Activated T-cell treated with anti-CD3 and anti-CD28 coated beads for 1 hour (primary cell): ENCODE measurements around the gene CAMKMT.

ENCODE experiments used
- DNase-seq: peaks from one replicate; pipeline ENCODE4 v3.0.0-alpha.2; 2020; ENCODE audit warnings: low read depth

The CAMKMT gene

GRCh38 chr2:44689516-44689915 is 327.8 kb downstream of the CAMKMT start:
- DNase-seq = no peak

DNA sequence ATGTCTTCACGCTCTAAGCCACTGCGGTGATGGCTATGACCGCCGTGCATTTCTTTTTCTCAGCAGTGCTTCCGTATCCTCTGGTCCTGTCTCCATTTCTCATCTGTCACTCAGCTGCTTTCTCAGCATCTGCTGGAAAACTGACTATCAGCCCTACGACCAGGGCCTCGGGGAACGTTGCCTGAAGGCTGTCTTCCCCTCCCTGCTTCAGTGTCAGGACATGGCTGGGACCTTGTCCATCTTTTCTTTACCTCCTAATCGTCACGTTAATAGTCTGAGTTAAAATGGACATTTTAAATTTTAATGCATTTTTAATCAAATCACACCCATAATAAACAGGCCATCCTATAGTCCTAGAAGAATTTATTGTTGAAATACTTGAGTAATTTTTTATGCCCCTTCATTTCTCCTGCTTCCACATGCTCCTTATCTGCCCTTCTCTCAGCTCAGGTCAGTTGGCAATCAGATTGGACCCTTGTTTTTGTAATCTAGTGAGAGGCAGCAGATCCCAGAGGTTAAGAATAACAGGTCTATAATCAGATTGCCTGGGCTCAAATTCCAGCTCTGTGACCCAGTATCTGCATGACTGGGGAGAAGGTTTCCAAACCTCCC is 329.5 kb downstream of the CAMKMT start:
- no peak for DNase-seq

GRCh38 chr2:44692821-44693220 is 331.1 kb downstream of the CAMKMT start:
- no peak for DNase-seq

DNA sequence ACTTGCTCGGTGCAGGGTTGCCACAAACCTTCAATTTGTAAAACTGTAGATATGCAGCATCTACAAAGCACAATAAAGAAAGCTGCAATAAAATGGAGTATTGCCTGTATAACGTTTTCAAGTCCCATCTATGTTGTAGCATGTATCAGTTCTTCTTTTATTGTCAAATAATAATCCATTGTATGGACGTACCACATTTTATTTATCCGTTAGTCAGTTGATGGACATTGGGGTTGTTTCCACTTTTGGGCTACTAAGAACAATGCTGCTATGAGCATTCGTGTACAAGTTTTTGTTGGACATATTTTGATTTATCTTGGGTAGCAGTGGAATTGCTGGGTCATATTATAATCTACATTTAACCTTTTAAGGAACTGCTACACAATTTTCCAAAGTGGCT is 339.1 kb downstream of the CAMKMT start:
- no peak for DNase-seq

DNA sequence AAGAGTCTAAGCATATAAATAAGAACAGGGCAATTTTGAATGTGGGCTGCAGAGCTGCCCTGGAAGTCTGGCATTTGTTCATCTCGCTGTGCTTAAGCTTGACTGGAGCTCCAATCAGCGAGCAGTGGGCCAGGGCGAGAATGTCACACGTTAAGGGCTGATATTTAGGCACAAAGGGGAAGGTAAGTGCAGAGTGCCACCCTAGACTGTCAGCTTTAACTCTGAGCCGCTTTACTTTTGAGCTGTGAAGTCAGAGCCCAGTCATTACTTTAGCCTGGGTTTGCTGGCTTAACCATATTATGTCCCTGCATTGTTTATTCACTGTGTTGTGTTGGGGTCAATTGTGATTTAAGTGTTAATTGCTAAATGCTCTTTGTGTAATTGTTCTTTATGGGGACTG is 343.6 kb downstream of the CAMKMT start:
- DNase-seq = no peak

GRCh38 chr2:44705876-44706480 is 344.2 kb downstream of the CAMKMT start:
- no peak for DNase-seq

DNA sequence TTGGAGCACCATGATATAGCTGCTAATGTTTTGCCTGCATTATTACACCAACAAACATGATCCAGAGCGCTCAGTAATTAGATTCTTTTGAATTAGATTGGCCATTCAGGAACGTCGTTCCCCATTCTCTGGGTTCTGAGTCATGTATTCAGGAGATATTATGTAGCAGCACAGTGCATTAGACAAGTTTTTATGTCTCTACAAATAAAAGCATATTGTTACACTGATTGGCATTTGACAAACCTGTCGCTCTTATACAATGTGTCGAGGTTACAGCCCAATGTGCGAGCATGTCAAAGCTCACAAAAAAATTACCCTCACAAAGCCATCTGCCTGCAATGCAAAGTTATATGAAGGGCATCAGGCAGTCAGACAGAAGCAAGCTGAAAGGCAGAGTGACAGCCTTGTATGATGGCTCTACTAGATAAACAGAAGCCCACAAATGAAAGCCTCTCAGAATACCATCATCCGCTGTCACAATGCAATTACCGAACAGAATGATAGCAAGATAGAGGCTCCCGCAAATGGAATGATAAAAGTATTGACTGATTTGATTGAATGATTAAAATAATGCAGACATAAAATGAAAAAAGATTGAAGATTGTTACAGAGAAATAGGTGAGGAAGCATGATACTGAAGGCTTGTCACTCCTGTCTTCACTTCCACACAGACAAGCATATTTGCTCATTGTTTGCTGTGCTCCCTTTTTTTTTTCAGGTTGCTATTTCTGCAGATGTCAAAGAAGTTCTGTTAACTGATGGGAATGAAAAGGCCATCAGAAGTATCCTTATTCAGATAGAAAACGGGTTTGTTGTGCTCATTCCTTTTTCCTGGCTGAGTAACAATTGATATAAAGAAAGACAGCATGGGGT is 345.2 kb downstream of the CAMKMT start:
- no peak for DNase-seq

GRCh38 chr2:44707945-44708660 is 346.4 kb downstream of the CAMKMT start:
- no peak for DNase-seq

DNA sequence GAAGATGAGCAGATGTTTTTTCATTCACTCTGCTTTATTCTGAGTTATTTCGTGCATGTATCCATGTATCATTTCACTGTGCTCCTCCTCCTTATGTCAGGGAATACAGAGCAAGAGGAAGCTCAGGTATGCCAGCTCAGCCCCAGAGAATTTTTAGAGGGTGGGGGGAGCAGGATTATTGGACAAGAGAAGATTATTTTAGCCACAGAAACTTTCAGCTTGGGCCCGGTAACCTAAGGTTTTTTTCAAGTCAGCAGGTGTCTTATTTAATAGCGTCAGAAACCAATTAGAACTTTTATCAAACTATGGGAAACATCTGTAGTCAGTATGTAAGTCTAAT is 346.9 kb downstream of the CAMKMT start:
- no peak for DNase-seq

DNA sequence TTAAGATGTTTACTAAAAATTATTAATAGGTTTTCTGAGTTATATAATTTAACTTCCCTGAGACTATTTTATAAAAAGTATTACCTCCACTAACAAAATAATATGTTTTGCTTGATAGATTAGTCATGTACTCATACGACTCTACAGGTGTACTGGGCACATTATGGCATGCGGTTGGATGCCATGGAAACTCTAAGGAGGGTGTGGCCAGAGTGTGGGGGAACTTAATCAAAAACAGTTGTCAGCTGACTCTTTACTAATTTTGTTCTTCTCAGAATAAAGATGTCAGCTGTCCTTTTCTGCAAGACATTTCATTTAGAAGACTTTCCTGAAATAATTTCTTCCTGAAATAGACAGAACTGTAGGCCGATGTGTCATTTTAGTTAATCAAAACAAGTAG is 351.4 kb downstream of the CAMKMT start:
- no peak for DNase-seq

DNA sequence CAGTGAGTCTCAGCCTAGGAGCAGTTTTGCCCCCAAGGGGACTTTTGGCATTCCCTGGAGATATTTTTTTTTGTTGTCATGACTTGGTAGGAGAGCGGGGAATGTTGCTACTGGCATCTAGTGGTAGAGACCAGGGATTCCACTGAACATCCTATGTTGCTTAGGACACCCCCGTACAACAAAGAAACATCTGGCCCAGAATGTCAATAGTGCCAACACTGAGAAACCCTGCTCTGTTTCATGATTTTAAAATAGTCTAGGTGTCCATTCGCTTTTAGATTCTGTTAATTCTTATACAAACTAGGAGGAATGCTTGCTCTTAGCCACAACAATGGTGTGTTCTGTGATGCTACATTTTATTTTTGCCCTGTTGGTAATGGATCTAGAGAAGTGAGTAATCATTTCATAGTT is 353.9 kb downstream of the CAMKMT start:
- DNase-seq = no peak

DNA sequence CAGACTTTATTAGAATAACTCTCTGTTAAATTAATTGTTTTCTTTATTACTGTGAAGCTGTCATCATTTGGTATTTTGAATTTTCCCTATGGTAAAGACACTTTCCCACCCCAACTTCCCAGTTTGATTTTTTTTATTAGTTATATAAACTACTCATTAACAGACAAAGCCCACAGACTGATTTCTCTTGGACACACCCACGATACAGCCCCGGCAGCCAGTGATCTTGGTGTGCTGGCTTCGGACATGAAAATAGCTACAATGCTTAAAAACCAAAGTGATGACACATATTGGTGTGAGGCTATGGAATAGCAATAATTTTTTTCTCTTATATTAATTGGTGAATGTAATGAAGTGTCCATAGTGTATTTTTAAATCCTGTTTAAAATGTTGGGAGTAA is 354.4 kb downstream of the CAMKMT start:
- DNase-seq = no peak

GRCh38 chr2:44718431-44718830 is 356.7 kb downstream of the CAMKMT start:
- no peak for DNase-seq

DNA sequence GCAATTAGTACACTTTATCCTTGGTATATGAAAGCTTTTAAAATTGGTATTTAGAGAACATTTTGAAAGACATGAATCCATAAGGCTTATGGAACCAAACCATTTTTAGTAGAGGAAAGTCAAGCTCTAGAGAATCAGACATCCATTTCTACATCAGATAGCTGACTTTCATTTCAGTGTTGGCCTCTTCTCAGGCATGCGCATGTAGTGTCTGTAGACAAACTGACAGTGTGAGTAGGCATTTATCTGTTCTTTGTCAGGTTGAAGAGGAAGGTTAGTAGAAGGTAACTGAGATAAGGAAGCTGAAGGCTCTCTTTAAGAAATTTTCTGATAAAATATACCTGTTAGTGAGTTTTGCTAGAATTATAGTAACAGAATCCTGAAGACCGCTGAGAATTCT is 357.8 kb downstream of the CAMKMT start:
- DNase-seq = no peak

DNA sequence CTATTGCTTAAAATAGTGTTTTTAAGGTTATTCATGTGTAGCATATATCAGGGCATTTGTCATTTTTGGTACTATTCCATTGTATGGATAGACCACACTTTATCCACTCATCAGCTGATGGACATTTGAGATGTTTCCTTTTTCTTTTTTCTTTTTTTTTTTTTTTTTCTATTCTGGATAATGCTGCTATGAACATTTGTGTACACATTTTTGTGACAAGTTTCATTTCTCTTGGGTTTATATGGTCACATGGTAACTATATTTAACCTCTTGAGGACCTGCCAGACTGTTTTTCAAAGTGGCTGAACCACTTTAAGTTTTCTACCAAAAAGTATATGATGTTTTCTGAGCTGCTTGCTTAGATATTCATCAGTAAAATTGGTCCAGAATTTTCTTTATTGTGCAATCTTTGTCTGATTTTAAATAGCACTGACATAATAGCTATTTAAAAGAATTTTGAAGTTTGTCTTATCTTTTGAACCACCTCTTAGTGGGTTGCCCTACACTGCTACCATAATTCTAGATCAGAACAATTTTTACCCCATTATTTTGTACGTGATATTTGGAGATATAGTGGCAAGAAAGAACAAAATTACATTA is 360.4 kb downstream of the CAMKMT start:
- DNase-seq = no peak

DNA sequence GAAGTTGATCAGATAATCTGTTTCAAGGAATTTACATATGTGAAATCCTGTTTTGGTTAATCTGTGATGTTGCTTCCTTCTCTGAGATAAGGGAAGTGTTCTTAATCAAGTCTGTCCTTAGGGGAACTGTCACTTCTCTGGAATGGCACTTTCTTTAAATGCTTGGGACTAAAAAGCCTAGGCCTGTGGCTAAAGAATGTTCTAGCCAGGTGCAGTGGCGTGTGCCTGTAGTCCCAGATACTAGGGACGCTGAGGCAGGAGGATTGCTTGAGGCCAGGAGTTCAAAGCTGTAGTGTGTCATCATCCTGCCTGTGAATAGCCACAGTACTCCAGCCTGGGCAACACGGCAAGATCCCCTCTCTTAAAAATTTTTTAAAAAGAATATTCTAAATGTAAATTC is 362.2 kb downstream of the CAMKMT start:
- no peak for DNase-seq

DNA sequence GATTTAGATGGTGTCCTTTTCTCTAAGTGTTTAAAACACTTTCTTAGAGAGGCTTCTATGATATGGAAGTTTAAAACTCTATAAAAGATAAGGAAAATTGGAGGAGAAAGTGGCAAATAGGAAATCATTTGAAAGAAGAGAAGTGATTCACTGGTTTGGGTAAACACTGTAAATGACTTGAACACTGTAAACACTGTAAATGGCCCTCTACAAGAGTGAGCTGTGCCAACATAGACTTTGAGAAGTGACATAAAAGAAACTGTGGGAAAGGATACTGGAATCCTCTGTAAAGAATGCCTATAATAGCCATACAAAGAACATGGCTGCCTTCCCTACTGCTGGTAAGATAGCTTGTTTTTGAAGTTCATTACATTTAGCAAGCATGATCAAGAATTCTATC is 368.8 kb downstream of the CAMKMT start:
- no peak for DNase-seq

- no peak for DNase-seq
Measured at GRCh38 chr2:44731505-44731904, 369.8 kb downstream of the CAMKMT start.

- no peak for DNase-seq
Measured at GRCh38 chr2:44736270-44736942, 374.7 kb downstream of the CAMKMT start.

GRCh38 chr2:44740678-44741077 is 378.9 kb downstream of the CAMKMT start:
- no peak for DNase-seq

DNA sequence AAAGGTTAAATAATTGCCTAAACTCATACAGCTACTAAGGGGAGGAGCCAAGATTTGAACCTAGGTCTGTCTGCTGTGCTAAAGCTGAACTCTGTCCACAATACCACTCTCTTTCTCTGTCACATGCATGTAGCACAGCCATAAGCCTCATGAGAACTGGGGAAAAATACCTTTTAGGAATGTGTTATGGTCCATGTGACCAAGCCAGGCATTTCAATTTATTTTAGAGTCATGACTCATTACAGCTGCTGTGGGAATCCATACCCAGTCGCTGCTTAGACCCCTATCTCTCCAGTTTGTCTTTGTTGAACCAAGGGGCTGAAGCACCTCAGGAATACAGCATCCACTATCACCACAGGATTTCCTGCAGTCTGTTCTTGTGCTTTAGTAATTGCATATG is 379.8 kb downstream of the CAMKMT start:
- DNase-seq = no peak

GRCh38 chr2:44742057-44742456 is 380.3 kb downstream of the CAMKMT start:
- no peak for DNase-seq
